ENCODE results near the gene DUSP22. TPM values are rescaled to one million over a fixed set of nuclear protein-coding genes. Genes with fewer than 3 reads are reported as not detected.

Gene DUSP22
- total RNA-seq, 1 donor from 2014 or later: 34.9 TPM

DNA sequence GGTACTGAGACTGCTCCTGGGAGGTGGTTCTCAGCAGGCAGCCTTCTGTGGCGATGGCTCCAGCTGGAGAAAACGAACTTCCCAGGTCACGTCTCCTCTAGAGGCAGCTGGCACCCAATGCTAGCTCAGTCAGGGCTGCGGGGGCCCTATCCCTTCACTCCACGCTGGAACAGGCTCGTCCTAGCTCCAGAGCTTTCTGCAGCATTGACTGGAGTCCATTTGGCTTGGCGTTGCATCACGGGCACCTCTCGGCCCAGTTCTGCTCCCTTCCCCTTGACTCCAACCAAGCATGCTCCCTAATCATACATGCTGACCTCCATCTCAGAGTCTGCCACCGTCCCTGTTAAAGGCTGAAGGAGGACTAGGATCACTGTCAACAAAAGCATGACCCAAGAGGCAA lies 93.3 kb downstream of the DUSP22 start:
- Histone ChIP-seq H4K20me1 (ENCODE audit: insufficient read depth, low read length) (no peaks in the 10 kb centered on the region), H3K27me3 (ENCODE audit: insufficient read depth, low read length) (peaks cover 36% of the 10 kb centered on the region), H3K4me2 (ENCODE audit: low read length) (no peak overlapping the region), H3K9ac (ENCODE audit: low read length) (no peak overlapping the region), H3K4me3 (ENCODE audit: insufficient read depth, low read depth, low read length) (no peak overlapping the region), H3K36me3 (ENCODE audit: insufficient read depth, low read length) (no peaks in the 10 kb centered on the region), H3K27ac (ENCODE audit: low read depth, low read length) (no peak overlapping the region), H3K79me2 (ENCODE audit: insufficient read depth, low read length) (no peaks in the 10 kb centered on the region), H3K9me3 (ENCODE audit: insufficient read depth, low read depth, low read length) (no peaks in the 10 kb centered on the region), H2AFZ (ENCODE audit: low read depth, low read length) (no peak overlapping the region), H3K4me1 (ENCODE audit: insufficient read depth, low read length) (no peaks in the 10 kb centered on the region)
- FAIRE-seq: no peak
- H3K27ac Mint-ChIP-seq (ENCODE audit: unreplicated experiment): no peak overlapping the region
- peaks cover 6% of the 10 kb centered on the region for H3K4me1 Mint-ChIP-seq (ENCODE audit: low read depth, unreplicated experiment)
- peaks cover 5% of the 10 kb centered on the region for H3K9me3 Mint-ChIP-seq (ENCODE audit: unreplicated experiment)
- H3K36me3 Mint-ChIP-seq (ENCODE audit: low read depth, unreplicated experiment): no peaks in the 10 kb centered on the region
- H3K4me3 Mint-ChIP-seq (ENCODE audit: unreplicated experiment): no peak overlapping the region
- TF ChIP-seq, protein P1, sequence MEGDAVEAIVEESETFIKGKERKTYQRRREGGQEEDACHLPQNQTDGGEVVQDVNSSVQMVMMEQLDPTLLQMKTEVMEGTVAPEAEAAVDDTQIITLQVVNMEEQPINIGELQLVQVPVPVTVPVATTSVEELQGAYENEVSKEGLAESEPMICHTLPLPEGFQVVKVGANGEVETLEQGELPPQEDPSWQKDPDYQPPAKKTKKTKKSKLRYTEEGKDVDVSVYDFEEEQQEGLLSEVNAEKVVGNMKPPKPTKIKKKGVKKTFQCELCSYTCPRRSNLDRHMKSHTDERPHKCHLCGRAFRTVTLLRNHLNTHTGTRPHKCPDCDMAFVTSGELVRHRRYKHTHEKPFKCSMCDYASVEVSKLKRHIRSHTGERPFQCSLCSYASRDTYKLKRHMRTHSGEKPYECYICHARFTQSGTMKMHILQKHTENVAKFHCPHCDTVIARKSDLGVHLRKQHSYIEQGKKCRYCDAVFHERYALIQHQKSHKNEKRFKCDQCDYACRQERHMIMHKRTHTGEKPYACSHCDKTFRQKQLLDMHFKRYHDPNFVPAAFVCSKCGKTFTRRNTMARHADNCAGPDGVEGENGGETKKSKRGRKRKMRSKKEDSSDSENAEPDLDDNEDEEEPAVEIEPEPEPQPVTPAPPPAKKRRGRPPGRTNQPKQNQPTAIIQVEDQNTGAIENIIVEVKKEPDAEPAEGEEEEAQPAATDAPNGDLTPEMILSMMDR (IDR thresholded peaks at IDR 0.05; ENCODE audit: insufficient read depth, low read depth, low read length): no peak
- TF ChIP-seq EZH2 (IDR thresholded peaks at IDR 0.05; ENCODE audit: insufficient read depth, low read length): no peak
- peaks cover 94% of the 10 kb centered on the region for H3K27me3 Mint-ChIP-seq (ENCODE audit: low read depth, unreplicated experiment)
- DNase-seq (ENCODE audit: low read depth): no peak

DNA sequence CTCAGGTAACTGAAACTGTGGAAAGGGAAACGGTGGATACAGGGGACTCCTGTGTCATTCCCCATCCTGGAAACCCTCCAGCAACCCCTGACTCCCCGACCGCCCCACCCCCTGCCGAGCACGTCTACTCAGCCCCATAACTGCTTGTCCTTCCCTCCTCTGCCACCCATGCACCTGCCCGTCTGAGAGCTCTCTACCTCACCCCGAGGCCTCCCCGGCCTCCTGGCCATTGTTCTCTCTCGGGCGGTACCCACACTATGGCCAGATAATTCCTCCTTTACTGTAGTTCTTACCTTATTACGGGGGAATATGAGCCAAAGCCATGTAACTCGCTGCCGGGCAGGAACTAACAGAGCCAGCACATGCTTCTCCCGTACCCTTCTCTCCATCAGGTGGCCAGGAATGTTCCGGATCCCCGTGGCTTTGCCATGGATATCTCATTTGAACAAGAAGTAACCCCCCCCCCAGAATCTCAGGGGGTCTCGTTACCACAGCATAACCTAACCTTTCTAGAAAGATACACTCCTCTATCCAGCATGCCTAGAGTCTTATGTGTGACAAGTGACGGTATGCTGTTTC lies 94.5 kb downstream of the DUSP22 start:
- H3K27ac Mint-ChIP-seq (ENCODE audit: unreplicated experiment): no peak overlapping the region

DNA sequence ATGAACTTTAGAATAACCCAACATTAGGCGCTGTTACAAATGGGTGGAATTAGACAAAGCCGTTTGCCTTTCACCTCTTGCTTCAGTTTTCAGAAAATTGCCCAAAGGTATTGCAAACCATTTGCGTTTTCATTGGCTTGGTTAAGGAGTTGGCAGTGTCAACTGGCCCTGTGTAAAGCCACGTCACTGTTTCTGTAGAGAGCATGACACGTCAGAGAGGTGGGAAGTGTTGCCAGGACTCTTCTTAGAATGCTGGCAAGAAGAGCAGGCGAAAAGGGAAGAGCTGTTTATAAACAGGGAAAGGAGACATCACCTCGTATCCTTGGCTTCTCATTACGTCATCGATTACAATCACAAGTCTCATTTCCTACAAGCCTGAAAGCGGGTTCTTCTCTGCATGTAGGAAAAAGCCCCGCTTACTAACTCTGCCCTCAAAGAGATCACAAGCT lies 95.0 kb downstream of the DUSP22 start:
- H3K27me3 Mint-ChIP-seq (ENCODE audit: low read depth, unreplicated experiment): peaks cover 86% of the 10 kb centered on the region
- Histone ChIP-seq H4K20me1 (ENCODE audit: insufficient read depth, low read length) (no peaks in the 10 kb centered on the region), H2AFZ (ENCODE audit: low read depth, low read length) (no peak overlapping the region), H3K9me3 (ENCODE audit: insufficient read depth, low read depth, low read length) (no peaks in the 10 kb centered on the region), H3K79me2 (ENCODE audit: insufficient read depth, low read length) (no peaks in the 10 kb centered on the region), H3K4me3 (ENCODE audit: insufficient read depth, low read depth, low read length) (no peak overlapping the region), H3K36me3 (ENCODE audit: insufficient read depth, low read length) (no peaks in the 10 kb centered on the region), H3K27me3 (ENCODE audit: insufficient read depth, low read length) (peaks cover 46% of the 10 kb centered on the region), H3K27ac (ENCODE audit: low read depth, low read length) (no peak overlapping the region), H3K4me2 (ENCODE audit: low read length) (no peak overlapping the region), H3K9ac (ENCODE audit: low read length) (no peak overlapping the region), H3K4me1 (ENCODE audit: insufficient read depth, low read length) (no peaks in the 10 kb centered on the region)
- no peak overlapping the region for H3K27ac Mint-ChIP-seq (ENCODE audit: unreplicated experiment)
- no peaks in the 10 kb centered on the region for H3K36me3 Mint-ChIP-seq (ENCODE audit: low read depth, unreplicated experiment)
- FAIRE-seq (no peak), DNase-seq (ENCODE audit: low read depth) (no peak)
- peaks cover 5% of the 10 kb centered on the region for H3K9me3 Mint-ChIP-seq (ENCODE audit: unreplicated experiment)
- no peak overlapping the region for H3K4me3 Mint-ChIP-seq (ENCODE audit: unreplicated experiment)
- TF ChIP-seq EZH2 (IDR thresholded peaks at IDR 0.05; ENCODE audit: insufficient read depth, low read length): no peak
- TF ChIP-seq, protein P1 (IDR thresholded peaks at IDR 0.05; ENCODE audit: insufficient read depth, low read depth, low read length): no peak
- H3K4me1 Mint-ChIP-seq (ENCODE audit: low read depth, unreplicated experiment): peaks cover 6% of the 10 kb centered on the region

More for the DNA sequence above, 94.5 kb downstream of the DUSP22 start:
- peaks cover 91% of the 10 kb centered on the region for H3K27me3 Mint-ChIP-seq (ENCODE audit: low read depth, unreplicated experiment)
- H3K9me3 Mint-ChIP-seq (ENCODE audit: unreplicated experiment): peaks cover 5% of the 10 kb centered on the region
- no peak for FAIRE-seq
- H4K20me1 ChIP-seq (ENCODE audit: insufficient read depth, low read length): no peaks in the 10 kb centered on the region
- H3K9me3 ChIP-seq (ENCODE audit: insufficient read depth, low read depth, low read length): no peaks in the 10 kb centered on the region
- H3K36me3 Mint-ChIP-seq (ENCODE audit: low read depth, unreplicated experiment): no peaks in the 10 kb centered on the region
- H3K4me1 ChIP-seq (ENCODE audit: insufficient read depth, low read length): no peaks in the 10 kb centered on the region
- TF ChIP-seq EZH2 (IDR thresholded peaks at IDR 0.05; ENCODE audit: insufficient read depth, low read length): no peak
- TF ChIP-seq, protein P1 (IDR thresholded peaks at IDR 0.05; ENCODE audit: insufficient read depth, low read depth, low read length): no peak
- peaks cover 43% of the 10 kb centered on the region for H3K27me3 ChIP-seq (ENCODE audit: insufficient read depth, low read length)
- DNase-seq (ENCODE audit: low read depth): no peak
- peaks cover 6% of the 10 kb centered on the region for H3K4me1 Mint-ChIP-seq (ENCODE audit: low read depth, unreplicated experiment)
- no peak overlapping the region for H3K4me3 ChIP-seq (ENCODE audit: insufficient read depth, low read depth, low read length)
- no peaks in the 10 kb centered on the region for H3K79me2 ChIP-seq (ENCODE audit: insufficient read depth, low read length)
- H3K9ac ChIP-seq (ENCODE audit: low read length): no peak overlapping the region
- no peak overlapping the region for H3K27ac ChIP-seq (ENCODE audit: low read depth, low read length)
- H3K36me3 ChIP-seq (ENCODE audit: insufficient read depth, low read length): no peaks in the 10 kb centered on the region
- no peak overlapping the region for H3K4me3 Mint-ChIP-seq (ENCODE audit: unreplicated experiment)
- no peak overlapping the region for H3K4me2 ChIP-seq (ENCODE audit: low read length)
- no peak overlapping the region for H2AFZ ChIP-seq (ENCODE audit: low read depth, low read length)
